Stimulated activated CD4-positive, alpha-beta T cell treated with anti-CD3 and anti-CD28 coated beads, TNF-alpha, amount 100 ng/mL, for 1 hour (primary cell): Measurements from ENCODE around the gene TACR2.

Source experiments
- DNase-seq, 3 donors: peaks; one replicate each; pipeline ENCODE4 v3.0.0-alpha.2; 2020; ENCODE audit warnings: low read depth in 3 of 3, low spot score in 1 of 3

The TACR2 gene

GRCh38 chr10:69376662-69377061 lies 40.1 kb downstream of the TACR2 start:
- no peak for DNase-seq

GRCh38 chr10:69375307-69376151 lies 41.2 kb downstream of the TACR2 start:
- DNase-seq, result no peak

- DNase-seq, result no peak
These were observed 41.8 kb downstream of the TACR2 start for GRCh38 chr10:69374931-69375306.

- no peak for DNase-seq
These were observed 42.5 kb downstream of the TACR2 start for GRCh38 chr10:69374242-69374641.

- DNase-seq, result no peak
These were observed 44.4 kb downstream of the TACR2 start for GRCh38 chr10:69372126-69372980.

GRCh38 chr10:69367469-69367868 lies 49.2 kb downstream of the TACR2 start:
- DNase-seq, result no peak

- DNase-seq, result no peak
These were observed 50.0 kb downstream of the TACR2 start for GRCh38 chr10:69366738-69367137.

- DNase-seq, result no peak
These were observed 52.3 kb downstream of the TACR2 start for GRCh38 chr10:69364232-69364940.

- no peak for DNase-seq
These were observed 53.1 kb downstream of the TACR2 start for GRCh38 chr10:69363666-69364065.

GRCh38 chr10:69362471-69362954 lies 54.2 kb downstream of the TACR2 start:
- no peak for DNase-seq

GRCh38 chr10:69361303-69361614 lies 55.5 kb downstream of the TACR2 start:
- no peak for DNase-seq

- DNase-seq, result no peak
These were observed 56.0 kb downstream of the TACR2 start for GRCh38 chr10:69360485-69361302.

- no peak for DNase-seq
These were observed 57.1 kb downstream of the TACR2 start for GRCh38 chr10:69359594-69359993.

- no peak for DNase-seq
These were observed 57.6 kb downstream of the TACR2 start for GRCh38 chr10:69359148-69359547.

GRCh38 chr10:69358148-69358795 lies 58.4 kb downstream of the TACR2 start:
- DNase-seq, result no peak

GRCh38 chr10:69356187-69356586 lies 60.5 kb downstream of the TACR2 start:
- no peak for DNase-seq

GRCh38 chr10:69353977-69354635 lies 62.6 kb downstream of the TACR2 start:
- no peak for DNase-seq
